Inflammatory macrophage treated with lipopolysaccharide for 1 hour (primary cell): ENCODE results near the gene SMAD7.

Source experiments
- DNase-seq, 2 donors: peaks; one replicate each; pipeline ENCODE4 v3.0.0-alpha.2; 2020 to 2022

SMAD7 gene

GRCh38 chr18:48892146-48892855 lies 58.5 kb downstream of the SMAD7 start:
- DNase-seq, result no peak

- no peak for DNase-seq
Observed at GRCh38 chr18:48891721-48892120, 59.0 kb downstream of the SMAD7 start.

- DNase-seq, result no peak
Observed at GRCh38 chr18:48889981-48890762, 60.6 kb downstream of the SMAD7 start.

- no peak for DNase-seq
Observed at GRCh38 chr18:48889115-48889941, 61.4 kb downstream of the SMAD7 start.

GRCh38 chr18:48888773-48889080 lies 62.0 kb downstream of the SMAD7 start:
- DNase-seq, result no peak

GRCh38 chr18:48887905-48888772 lies 62.6 kb downstream of the SMAD7 start:
- no peak for DNase-seq

GRCh38 chr18:48887294-48887904 lies 63.4 kb downstream of the SMAD7 start:
- no peak for DNase-seq

GRCh38 chr18:48886520-48887293 lies 64.1 kb downstream of the SMAD7 start:
- no peak for DNase-seq

GRCh38 chr18:48885924-48886400 lies 64.8 kb downstream of the SMAD7 start:
- no peak for DNase-seq

GRCh38 chr18:48885266-48885923 lies 65.4 kb downstream of the SMAD7 start:
- no peak for DNase-seq

- peak in 1 of 2 donors; percentile 46 for DNase-seq
Observed at GRCh38 chr18:48884771-48885170, 66.0 kb downstream of the SMAD7 start.

- peak; percentile 33 to 34 for DNase-seq
Observed at GRCh38 chr18:48884306-48884705, 66.5 kb downstream of the SMAD7 start.

GRCh38 chr18:48882379-48882778 lies 68.4 kb downstream of the SMAD7 start:
- DNase-seq, result no peak

- DNase-seq, result no peak
Observed at GRCh38 chr18:48880931-48881330, 69.8 kb downstream of the SMAD7 start.

GRCh38 chr18:48879008-48879431 lies 71.7 kb downstream of the SMAD7 start:
- no peak for DNase-seq

GRCh38 chr18:48878471-48878870 lies 72.3 kb downstream of the SMAD7 start:
- no peak for DNase-seq

GRCh38 chr18:48877941-48878340 lies 72.8 kb downstream of the SMAD7 start:
- DNase-seq, result no peak

- DNase-seq, result no peak
Observed at GRCh38 chr18:48876590-48876989, 74.2 kb downstream of the SMAD7 start.

- DNase-seq, result no peak
Observed at GRCh38 chr18:48875942-48876511, 74.7 kb downstream of the SMAD7 start.

GRCh38 chr18:48875314-48875941 lies 75.3 kb downstream of the SMAD7 start:
- no peak for DNase-seq
